A673 (cell line): ENCODE results near the gene PLK3. TPM values are rescaled to one million over a fixed set of nuclear protein-coding genes. Genes with fewer than 3 reads are reported as not detected.

Source experiments
- BruUV-seq: library from RNA; stranded (reverse); fragments of 400-500 nt; replicated peaks from 2 replicates; lab custom pipeline; 2021; lab: Mats Ljungman, UMichigan
- CTCF ChIA-PET: fragments of 300-600 bp; sonication (Branson Sonifier 250); formaldehyde crosslinking; loops from one replicate; lab custom pipeline; 2022; ENCODE audit warnings: antibody characterized with exemption; lab: Charles Lee
- POLR2A ChIA-PET: fragments of 300-600 bp; sonication (Branson Sonifier 250); formaldehyde crosslinking; loops from one replicate; lab custom pipeline; 2022; ENCODE audit warnings: antibody characterized with exemption; ENCODE audit not compliant: low non-redundant PET; lab: Charles Lee
- DNase-seq: peaks from one replicate; pipeline ENCODE4 v3.0.0-alpha.2; 2015; ENCODE audit warnings: low spot score
- H3K27ac ChIP-seq: fragments of 200-600 bp; sonication (generic); 2 replicates; pipeline ENCODE4 v1.5.1; 2016; ENCODE audit warnings: mixed run types, low read depth, mild to moderate bottlenecking, mixed read lengths, antibody characterized with exemption, low read length; ENCODE audit not compliant: poor library complexity, severe bottlenecking
- H3K27me3 ChIP-seq: fragments of 200-600 bp; sonication (generic); replicated peaks from 2 replicates; pipeline ENCODE4 v1.6.1; 2017; ENCODE audit warnings: mixed run types, low read depth, mild to moderate bottlenecking, mixed read lengths, antibody characterized with exemption, low read length; ENCODE audit not compliant: insufficient read depth, poor library complexity
- H3K36me3 ChIP-seq: fragments of 200-600 bp; sonication (generic); 2 replicates; pipeline ENCODE4 v1.6.1; 2016; ENCODE audit warnings: mixed run types, mild to moderate bottlenecking, mixed read lengths, antibody characterized with exemption, low read length; ENCODE audit not compliant: insufficient read depth, poor library complexity, severe bottlenecking
- H3K4me1 ChIP-seq: fragments of 200-600 bp; sonication (generic); 2 replicates; pipeline ENCODE4 v1.6.1; 2017; ENCODE audit warnings: mixed run types, mild to moderate bottlenecking, mixed read lengths, antibody characterized with exemption, low read length; ENCODE audit not compliant: insufficient read depth, poor library complexity, severe bottlenecking
- H3K4me3 ChIP-seq: fragments of 200-600 bp; sonication (generic); 2 replicates; pipeline ENCODE4 v1.5.1; 2016; ENCODE audit warnings: low read depth, mixed run types, mild to moderate bottlenecking, mixed read lengths, low read length; ENCODE audit not compliant: poor library complexity, severe bottlenecking
- H3K9me3 ChIP-seq: fragments of 200-600 bp; sonication (generic); 2 replicates; pipeline ENCODE4 v1.6.1; 2016; ENCODE audit warnings: mixed run types, low read depth, mild to moderate bottlenecking, mixed read lengths, antibody characterized with exemption, low read length; ENCODE audit not compliant: poor library complexity, severe bottlenecking
- EZH2 ChIP-seq: fragments of 200-600 bp; sonication (generic); IDR thresholded peaks from 2 replicates; pipeline ENCODE4 v1.6.1; 2017; ENCODE audit warnings: borderline replicate concordance, low read depth, mild to moderate bottlenecking, mixed read lengths, antibody characterized with exemption, low read length; ENCODE audit not compliant: poor library complexity, severe bottlenecking
- intact Hi-C: fragments of 100-400 bp; cut with micrococcal nuclease; formaldehyde crosslinking; loops from one replicate; pipeline ENCODE4 v1.10.0; 2022; ENCODE audit not compliant: unreplicated experiment
- total RNA-seq: library from RNA; stranded (reverse); gene quantifications from 2 replicates; pipeline ENCODE4 v1.2.3, GENCODE V29; 2021
- TF ChIP-seq, protein P1 (sequence below): fragments of 300-800, 200-600 bp; sonication (generic); conservative IDR thresholded peaks from 2 replicates; pipeline ENCODE4 v1.5.1; 2017; ENCODE audit warnings: low read depth, mild to moderate bottlenecking, antibody characterized with exemption, low read length, moderate library complexity, mixed read lengths

The PLK3 gene
- total RNA-seq, 1 experiment from 2014 or later, result 15.6 TPM

DNA sequence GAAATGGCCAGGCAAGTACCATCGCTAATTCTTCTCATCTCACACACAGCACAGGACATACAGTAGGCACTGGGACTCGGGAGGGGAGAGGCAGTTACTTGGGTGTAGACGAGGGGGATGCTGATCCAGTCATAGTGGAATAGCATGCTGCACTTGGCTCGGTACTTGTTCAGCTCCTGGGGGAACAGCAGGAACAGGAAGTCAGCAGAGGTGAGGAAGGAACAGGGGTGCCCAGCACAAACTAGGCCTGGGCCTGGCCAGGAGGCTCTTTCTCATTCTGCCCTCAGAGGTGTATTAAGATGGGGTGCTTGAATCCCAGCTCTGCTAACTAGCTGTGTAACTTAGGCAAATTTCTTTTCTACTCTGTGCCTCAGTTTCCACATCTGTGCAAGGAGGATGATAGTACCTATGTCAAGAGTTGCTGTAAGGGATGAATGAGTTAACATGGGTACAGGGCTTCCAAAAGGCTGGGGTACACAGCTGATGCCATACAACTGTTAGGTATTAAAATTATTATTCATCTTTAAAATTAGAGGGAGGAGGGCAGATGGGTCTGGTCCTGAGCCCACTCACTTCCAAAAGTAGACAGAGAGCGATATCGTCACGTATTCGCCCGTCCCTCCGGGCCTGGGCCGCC is 14.6 kb upstream of the PLK3 start:
- POLR2A ChIA-PET, result no interaction called here
- intact Hi-C loops, result loop anchor here (5.0 kb wide), 1 partner anchor 227 kb away; the partner anchor contains the start of genes HECTD3 and UROD

DNA sequence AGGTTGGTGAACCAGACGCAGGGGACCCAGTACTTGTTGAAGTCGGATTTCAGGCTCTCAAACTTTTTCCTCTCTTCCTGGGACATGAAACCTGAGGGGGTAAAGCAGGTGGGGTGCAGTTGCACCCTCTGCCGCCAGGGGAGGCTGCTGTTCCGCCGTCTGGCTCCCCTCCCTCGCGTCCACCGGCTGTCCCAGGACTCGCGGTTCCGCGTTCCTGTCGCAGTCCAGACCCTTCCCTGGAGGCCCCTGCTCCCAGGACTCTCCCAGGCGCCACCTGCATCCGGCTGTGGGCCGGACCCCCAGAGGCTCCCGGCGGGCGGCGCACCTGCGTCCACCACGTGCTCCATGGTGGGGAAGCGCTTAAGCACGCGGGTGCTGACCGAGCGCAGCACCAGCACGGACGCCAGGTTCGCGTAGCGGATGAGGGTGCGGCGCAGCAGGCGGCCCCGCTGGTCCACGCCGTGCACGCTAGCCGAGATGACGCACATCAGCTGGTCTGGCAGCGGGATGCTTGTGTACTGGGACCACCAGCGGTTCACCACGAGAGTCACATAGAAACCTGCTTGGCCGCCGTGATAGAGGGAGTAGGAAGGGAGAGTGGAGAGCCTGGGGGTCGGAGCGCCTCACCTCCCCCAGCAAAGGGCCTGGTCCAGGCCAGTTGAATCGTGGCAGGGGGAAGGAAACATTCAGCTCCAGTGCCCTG is 13.9 kb upstream of the PLK3 start:
- intact Hi-C loops, result loop anchor here (5.0 kb wide), 1 partner anchor 226 kb away; the partner anchor contains the start of genes HECTD3 and UROD

More for the DNA sequence above, 14.6 kb upstream of the PLK3 start:
- Histone ChIP-seq H3K27ac (no peak overlapping the region), H3K4me1 (peaks cover 12% of the 10 kb centered on the region), H3K36me3 (peaks cover 16% of the 10 kb centered on the region), H3K9me3 (no peaks in the 10 kb centered on the region), H3K4me3 (peak overlapping the region; percentile 41), H3K27me3 (no peaks in the 10 kb centered on the region)
- CTCF ChIA-PET, result no interaction called here
- no TSS peak for BruUV-seq
- no peak for DNase-seq
- TF ChIP-seq, protein P1, sequence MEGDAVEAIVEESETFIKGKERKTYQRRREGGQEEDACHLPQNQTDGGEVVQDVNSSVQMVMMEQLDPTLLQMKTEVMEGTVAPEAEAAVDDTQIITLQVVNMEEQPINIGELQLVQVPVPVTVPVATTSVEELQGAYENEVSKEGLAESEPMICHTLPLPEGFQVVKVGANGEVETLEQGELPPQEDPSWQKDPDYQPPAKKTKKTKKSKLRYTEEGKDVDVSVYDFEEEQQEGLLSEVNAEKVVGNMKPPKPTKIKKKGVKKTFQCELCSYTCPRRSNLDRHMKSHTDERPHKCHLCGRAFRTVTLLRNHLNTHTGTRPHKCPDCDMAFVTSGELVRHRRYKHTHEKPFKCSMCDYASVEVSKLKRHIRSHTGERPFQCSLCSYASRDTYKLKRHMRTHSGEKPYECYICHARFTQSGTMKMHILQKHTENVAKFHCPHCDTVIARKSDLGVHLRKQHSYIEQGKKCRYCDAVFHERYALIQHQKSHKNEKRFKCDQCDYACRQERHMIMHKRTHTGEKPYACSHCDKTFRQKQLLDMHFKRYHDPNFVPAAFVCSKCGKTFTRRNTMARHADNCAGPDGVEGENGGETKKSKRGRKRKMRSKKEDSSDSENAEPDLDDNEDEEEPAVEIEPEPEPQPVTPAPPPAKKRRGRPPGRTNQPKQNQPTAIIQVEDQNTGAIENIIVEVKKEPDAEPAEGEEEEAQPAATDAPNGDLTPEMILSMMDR, result no peak
- no peak for TF ChIP-seq EZH2

DNA sequence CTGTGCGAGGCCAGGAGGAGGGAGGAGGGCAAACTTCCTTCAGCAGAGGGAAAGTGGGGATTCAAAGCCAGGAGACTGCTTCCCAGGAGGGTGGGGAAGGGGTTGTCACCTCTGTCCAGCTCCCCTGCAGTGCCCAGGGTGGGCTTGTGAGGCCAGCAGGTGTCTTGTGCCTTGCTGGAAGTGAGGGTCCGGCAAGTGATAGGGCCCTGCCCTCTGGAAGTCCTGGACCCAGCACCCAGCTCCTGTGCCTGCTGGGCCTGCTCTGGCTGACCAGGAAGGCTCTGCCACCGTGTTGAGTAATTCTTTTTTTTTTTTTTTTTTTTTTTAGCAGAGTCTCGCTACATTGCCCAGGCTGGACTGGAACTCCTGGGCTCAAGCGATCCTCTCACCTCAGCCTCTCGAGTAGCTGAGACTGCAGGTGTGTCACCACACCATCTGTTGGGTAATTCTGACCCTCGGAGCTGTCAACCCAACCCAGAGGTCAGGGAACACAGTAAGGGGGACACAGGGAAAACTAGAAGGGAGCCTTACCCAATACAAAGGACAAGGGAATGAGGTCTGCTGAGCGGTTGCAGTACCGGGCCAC is 13.2 kb upstream of the PLK3 start:
- CTCF ChIA-PET, result interaction anchor here (0.6 to 1.3 kb wide), 3 partner anchors 13 to 513 kb away, joined by 3 to 6 read pairs (median 3); partner anchors contain the start of gene PLK3
- no peak overlapping the region for H3K27ac ChIP-seq
- H3K27me3 ChIP-seq, result no peaks in the 10 kb centered on the region
- BruUV-seq, result no TSS peak
- peak overlapping the region; percentile 41 for H3K4me3 ChIP-seq
- no peaks in the 10 kb centered on the region for H3K9me3 ChIP-seq
- no peak for DNase-seq
- TF ChIP-seq EZH2, result no peak
- TF ChIP-seq, protein P1, result no peak
- POLR2A ChIA-PET, result interaction anchor here (0.5 kb wide), 1 partner anchor 734 kb away, joined by 5 read pairs; no protein-coding TSS in a partner anchor
- H3K4me1 ChIP-seq, result peaks cover 12% of the 10 kb centered on the region
- intact Hi-C loops, result loop anchor here (5.0 kb wide), 1 partner anchor 225 kb away; the partner anchor contains the start of genes HECTD3 and UROD
- H3K36me3 ChIP-seq, result peaks cover 3% of the 10 kb centered on the region

More for the DNA sequence above, 13.9 kb upstream of the PLK3 start:
- DNase-seq, result peak; percentile 81
- Histone ChIP-seq H3K4me3 (peak overlapping the region; percentile 41), H3K27me3 (no peaks in the 10 kb centered on the region), H3K9me3 (no peaks in the 10 kb centered on the region), H3K36me3 (peaks cover 10% of the 10 kb centered on the region), H3K4me1 (peaks cover 12% of the 10 kb centered on the region), H3K27ac (no peak overlapping the region)
- POLR2A ChIA-PET, result interaction anchor here (0.5 kb wide), 1 partner anchor 735 kb away, joined by 5 read pairs; no protein-coding TSS in a partner anchor
- TF ChIP-seq EZH2, result no peak
- TF ChIP-seq, protein P1, result peak; percentile 98
- no TSS peak for BruUV-seq
- CTCF ChIA-PET, result interaction anchor here (0.7 to 1.3 kb wide), 2 partner anchors 14 to 514 kb away, joined by 3 read pairs; partner anchors contain the start of gene PLK3
